Measurements from ENCODE around the gene PDE3A.

The PDE3A gene

GRCh38 chr12:20472102-20472782, 103.9 kb downstream of the PDE3A start:
- Histone ChIP-seq H3K27me3 (ENCODE audit: insufficient read depth, poor library complexity, severe bottlenecking) (no peaks in the 10 kb centered on the region), H3K4me1 (ENCODE audit: insufficient read depth, poor library complexity, severe bottlenecking) (no peaks in the 10 kb centered on the region), H3K4me3 (ENCODE audit: severe bottlenecking) (no peak overlapping the region), H3K36me3 (ENCODE audit: low read depth) (no peaks in the 10 kb centered on the region), H3K27ac (ENCODE audit: poor library complexity, severe bottlenecking) (no peak overlapping the region), H3K9me3 (ENCODE audit: severe bottlenecking) (no peaks in the 10 kb centered on the region)
- TF ChIP-seq, protein P1, sequence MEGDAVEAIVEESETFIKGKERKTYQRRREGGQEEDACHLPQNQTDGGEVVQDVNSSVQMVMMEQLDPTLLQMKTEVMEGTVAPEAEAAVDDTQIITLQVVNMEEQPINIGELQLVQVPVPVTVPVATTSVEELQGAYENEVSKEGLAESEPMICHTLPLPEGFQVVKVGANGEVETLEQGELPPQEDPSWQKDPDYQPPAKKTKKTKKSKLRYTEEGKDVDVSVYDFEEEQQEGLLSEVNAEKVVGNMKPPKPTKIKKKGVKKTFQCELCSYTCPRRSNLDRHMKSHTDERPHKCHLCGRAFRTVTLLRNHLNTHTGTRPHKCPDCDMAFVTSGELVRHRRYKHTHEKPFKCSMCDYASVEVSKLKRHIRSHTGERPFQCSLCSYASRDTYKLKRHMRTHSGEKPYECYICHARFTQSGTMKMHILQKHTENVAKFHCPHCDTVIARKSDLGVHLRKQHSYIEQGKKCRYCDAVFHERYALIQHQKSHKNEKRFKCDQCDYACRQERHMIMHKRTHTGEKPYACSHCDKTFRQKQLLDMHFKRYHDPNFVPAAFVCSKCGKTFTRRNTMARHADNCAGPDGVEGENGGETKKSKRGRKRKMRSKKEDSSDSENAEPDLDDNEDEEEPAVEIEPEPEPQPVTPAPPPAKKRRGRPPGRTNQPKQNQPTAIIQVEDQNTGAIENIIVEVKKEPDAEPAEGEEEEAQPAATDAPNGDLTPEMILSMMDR (IDR thresholded peaks at IDR 0.05; ENCODE audit: poor library complexity, severe bottlenecking), result no peak
- ATAC-seq (ENCODE audit: low read depth) (no peak), DNase-seq (ENCODE audit: low spot score) (no peak)

GRCh38 chr12:20473133-20473532, 104.8 kb downstream of the PDE3A start:
- Histone ChIP-seq H3K4me3 (ENCODE audit: severe bottlenecking) (no peak overlapping the region), H3K27me3 (ENCODE audit: insufficient read depth, poor library complexity, severe bottlenecking) (no peaks in the 10 kb centered on the region), H3K9me3 (ENCODE audit: severe bottlenecking) (no peaks in the 10 kb centered on the region), H3K4me1 (ENCODE audit: insufficient read depth, poor library complexity, severe bottlenecking) (no peaks in the 10 kb centered on the region), H3K36me3 (ENCODE audit: low read depth) (no peaks in the 10 kb centered on the region), H3K27ac (ENCODE audit: poor library complexity, severe bottlenecking) (no peak overlapping the region)
- TF ChIP-seq, protein P1 (IDR thresholded peaks at IDR 0.05; ENCODE audit: poor library complexity, severe bottlenecking), result no peak
- no peak for DNase-seq (ENCODE audit: low spot score)
- ATAC-seq (ENCODE audit: low read depth), result no peak

- H3K4me3 ChIP-seq (ENCODE audit: severe bottlenecking), result no peak overlapping the region
- ATAC-seq (ENCODE audit: low read depth), result no peak
- DNase-seq (ENCODE audit: low spot score), result no peak
- TF ChIP-seq, protein P1 (IDR thresholded peaks at IDR 0.05; ENCODE audit: poor library complexity, severe bottlenecking), result no peak
- H3K36me3 ChIP-seq (ENCODE audit: low read depth), result no peaks in the 10 kb centered on the region
- H3K27me3 ChIP-seq (ENCODE audit: insufficient read depth, poor library complexity, severe bottlenecking), result no peaks in the 10 kb centered on the region
- no peak overlapping the region for H3K27ac ChIP-seq (ENCODE audit: poor library complexity, severe bottlenecking)
- H3K4me1 ChIP-seq (ENCODE audit: insufficient read depth, poor library complexity, severe bottlenecking), result no peaks in the 10 kb centered on the region
- H3K9me3 ChIP-seq (ENCODE audit: severe bottlenecking), result no peaks in the 10 kb centered on the region
Observed at GRCh38 chr12:20474016-20474415, 105.7 kb downstream of the PDE3A start.

- no peak for ATAC-seq (ENCODE audit: low read depth)
- no peak for DNase-seq (ENCODE audit: low spot score)
- no peak overlapping the region for H3K4me3 ChIP-seq (ENCODE audit: severe bottlenecking)
- H3K27me3 ChIP-seq (ENCODE audit: insufficient read depth, poor library complexity, severe bottlenecking), result no peaks in the 10 kb centered on the region
- no peaks in the 10 kb centered on the region for H3K4me1 ChIP-seq (ENCODE audit: insufficient read depth, poor library complexity, severe bottlenecking)
- H3K9me3 ChIP-seq (ENCODE audit: severe bottlenecking), result no peaks in the 10 kb centered on the region
- no peaks in the 10 kb centered on the region for H3K36me3 ChIP-seq (ENCODE audit: low read depth)
- H3K27ac ChIP-seq (ENCODE audit: poor library complexity, severe bottlenecking), result no peak overlapping the region
- TF ChIP-seq, protein P1 (IDR thresholded peaks at IDR 0.05; ENCODE audit: poor library complexity, severe bottlenecking), result no peak
Observed at GRCh38 chr12:20474443-20474842, 106.1 kb downstream of the PDE3A start.

DNA sequence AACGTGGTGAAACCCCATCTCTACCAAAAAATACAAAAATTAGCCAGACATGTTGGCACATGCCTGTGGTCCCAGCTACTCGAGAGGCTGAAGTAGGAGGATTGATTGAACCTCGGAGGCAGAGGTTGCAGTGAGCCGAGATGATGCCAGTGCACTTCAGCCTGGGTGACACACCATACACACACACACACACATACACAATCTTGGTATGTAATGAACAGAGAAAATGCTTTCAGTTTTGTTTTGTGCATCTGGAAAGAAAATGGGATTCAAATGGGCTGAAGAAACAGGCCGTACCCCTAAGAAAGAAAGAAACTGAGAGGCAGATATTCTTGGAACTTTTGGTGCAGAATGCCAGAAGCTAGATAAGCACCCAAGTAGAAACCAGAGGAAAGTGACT, 107.2 kb downstream of the PDE3A start:
- TF ChIP-seq, protein P1 (IDR thresholded peaks at IDR 0.05; ENCODE audit: poor library complexity, severe bottlenecking), result no peak

More for the DNA sequence above, 107.2 kb downstream of the PDE3A start:
- no peak for ATAC-seq (ENCODE audit: low read depth)
- Histone ChIP-seq H3K4me1 (ENCODE audit: insufficient read depth, poor library complexity, severe bottlenecking) (no peaks in the 10 kb centered on the region), H3K27me3 (ENCODE audit: insufficient read depth, poor library complexity, severe bottlenecking) (no peaks in the 10 kb centered on the region), H3K9me3 (ENCODE audit: severe bottlenecking) (no peaks in the 10 kb centered on the region), H3K4me3 (ENCODE audit: severe bottlenecking) (no peak overlapping the region), H3K36me3 (ENCODE audit: low read depth) (no peaks in the 10 kb centered on the region), H3K27ac (ENCODE audit: poor library complexity, severe bottlenecking) (no peak overlapping the region)
- DNase-seq (ENCODE audit: low spot score), result no peak
